ENCODE measurements around the gene SLC35F6. TPM values are rescaled to one million over a fixed set of nuclear protein-coding genes. Genes with fewer than 3 reads are reported as not detected.

Gene SLC35F6
- total RNA-seq, 1 experiment from 2014 or later, result 110 TPM

GRCh38 chr2:26727641-26728561 is 36.2 kb upstream of the SLC35F6 start:
- in situ Hi-C loops (cut with HindIII; ENCODE audit: low pct_unique_long_range_greater_than_20kb, low sequenced_read_pairs), result no loop called here
- no peak for DNase-seq (ENCODE audit: low read depth, low spot score)

- in situ Hi-C loops (cut with HindIII; ENCODE audit: low pct_unique_long_range_greater_than_20kb, low sequenced_read_pairs), result no loop called here
- DNase-seq (ENCODE audit: low read depth, low spot score), result no peak
These were observed 34.8 kb upstream of the SLC35F6 start for GRCh38 chr2:26729311-26729710.

GRCh38 chr2:26730549-26731344 is 33.3 kb upstream of the SLC35F6 start:
- DNase-seq (ENCODE audit: low read depth, low spot score), result no peak
- in situ Hi-C loops (cut with HindIII; ENCODE audit: low pct_unique_long_range_greater_than_20kb, low sequenced_read_pairs), result no loop called here

- in situ Hi-C loops (cut with HindIII; ENCODE audit: low pct_unique_long_range_greater_than_20kb, low sequenced_read_pairs), result no loop called here
- no peak for DNase-seq (ENCODE audit: low read depth, low spot score)
These were observed 32.4 kb upstream of the SLC35F6 start for GRCh38 chr2:26731714-26732113.

- in situ Hi-C loops (cut with HindIII; ENCODE audit: low pct_unique_long_range_greater_than_20kb, low sequenced_read_pairs), result no loop called here
- DNase-seq (ENCODE audit: low read depth, low spot score), result no peak
These were observed 31.6 kb upstream of the SLC35F6 start for GRCh38 chr2:26732446-26732845.

- in situ Hi-C loops (cut with HindIII; ENCODE audit: low pct_unique_long_range_greater_than_20kb, low sequenced_read_pairs), result no loop called here
- DNase-seq (ENCODE audit: low read depth, low spot score), result no peak
These were observed 30.7 kb upstream of the SLC35F6 start for GRCh38 chr2:26733413-26733812.

GRCh38 chr2:26735097-26735496 is 29.0 kb upstream of the SLC35F6 start:
- in situ Hi-C loops (cut with HindIII; ENCODE audit: low pct_unique_long_range_greater_than_20kb, low sequenced_read_pairs), result no loop called here
- no peak for DNase-seq (ENCODE audit: low read depth, low spot score)

- no peak for DNase-seq (ENCODE audit: low read depth, low spot score)
- in situ Hi-C loops (cut with HindIII; ENCODE audit: low pct_unique_long_range_greater_than_20kb, low sequenced_read_pairs), result no loop called here
These were observed 28.0 kb upstream of the SLC35F6 start for GRCh38 chr2:26735883-26736588.

GRCh38 chr2:26737221-26737620 is 26.9 kb upstream of the SLC35F6 start:
- no peak for DNase-seq (ENCODE audit: low read depth, low spot score)
- in situ Hi-C loops (cut with HindIII; ENCODE audit: low pct_unique_long_range_greater_than_20kb, low sequenced_read_pairs), result no loop called here

- no peak for DNase-seq (ENCODE audit: low read depth, low spot score)
- in situ Hi-C loops (cut with HindIII; ENCODE audit: low pct_unique_long_range_greater_than_20kb, low sequenced_read_pairs), result no loop called here
These were observed 25.6 kb upstream of the SLC35F6 start for GRCh38 chr2:26738481-26738880.

GRCh38 chr2:26739514-26739913 is 24.6 kb upstream of the SLC35F6 start:
- in situ Hi-C loops (cut with HindIII; ENCODE audit: low pct_unique_long_range_greater_than_20kb, low sequenced_read_pairs), result no loop called here
- no peak for DNase-seq (ENCODE audit: low read depth, low spot score)

- in situ Hi-C loops (cut with HindIII; ENCODE audit: low pct_unique_long_range_greater_than_20kb, low sequenced_read_pairs), result no loop called here
- no peak for DNase-seq (ENCODE audit: low read depth, low spot score)
These were observed 23.7 kb upstream of the SLC35F6 start for GRCh38 chr2:26740346-26740745.

- peak; percentile 46 for DNase-seq (ENCODE audit: low read depth, low spot score)
- in situ Hi-C loops (cut with HindIII; ENCODE audit: low pct_unique_long_range_greater_than_20kb, low sequenced_read_pairs), result no loop called here
These were observed 23.2 kb upstream of the SLC35F6 start for GRCh38 chr2:26740890-26741302.

GRCh38 chr2:26742048-26742770 is 21.9 kb upstream of the SLC35F6 start:
- DNase-seq (ENCODE audit: low read depth, low spot score), result no peak
- in situ Hi-C loops (cut with HindIII; ENCODE audit: low pct_unique_long_range_greater_than_20kb, low sequenced_read_pairs), result no loop called here

GRCh38 chr2:26743852-26744251 is 20.2 kb upstream of the SLC35F6 start:
- DNase-seq (ENCODE audit: low read depth, low spot score), result no peak
- in situ Hi-C loops (cut with HindIII; ENCODE audit: low pct_unique_long_range_greater_than_20kb, low sequenced_read_pairs), result no loop called here

- DNase-seq (ENCODE audit: low read depth, low spot score), result no peak
- in situ Hi-C loops (cut with HindIII; ENCODE audit: low pct_unique_long_range_greater_than_20kb, low sequenced_read_pairs), result no loop called here
These were observed 19.1 kb upstream of the SLC35F6 start for GRCh38 chr2:26744953-26745352.

GRCh38 chr2:26745609-26746327 is 18.3 kb upstream of the SLC35F6 start:
- DNase-seq (ENCODE audit: low read depth, low spot score), result peak; percentile 91
- in situ Hi-C loops (cut with HindIII; ENCODE audit: low pct_unique_long_range_greater_than_20kb, low sequenced_read_pairs), result no loop called here

Measured in SK-MEL-5 (cell line).